ENCODE results near the gene CARMIL1. TPM values are rescaled to one million over a fixed set of nuclear protein-coding genes. Genes with fewer than 3 reads are reported as not detected.
"Not testable (repeated sequence)": the region's sequence is repeated elsewhere in the genome, so short reads cannot be mapped to it uniquely, and the experiment has no call there.

Gene CARMIL1
- total RNA-seq, 1 donor from 2014 or later = 0.77 TPM

DNA sequence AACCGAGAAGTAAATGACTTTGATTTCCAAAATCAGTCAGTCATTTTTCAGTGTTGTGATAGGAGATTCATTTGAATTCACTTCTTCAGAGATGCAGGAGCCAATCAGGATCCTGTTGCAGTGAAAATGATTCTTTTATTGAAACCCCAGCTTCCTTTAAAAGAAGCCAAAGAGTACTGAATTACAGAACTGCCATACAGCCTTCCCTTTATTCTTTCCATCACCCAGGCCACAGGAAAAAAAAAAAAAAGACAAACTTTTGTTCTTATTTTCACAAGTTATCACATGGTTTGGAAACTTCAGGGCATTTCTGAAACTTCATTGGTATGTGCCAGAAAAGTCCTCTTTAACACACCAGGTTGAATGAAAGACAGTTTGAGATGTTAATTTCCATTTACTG is 1.8 kb upstream of the CARMIL1 start:
- no peak for DNase-seq (ENCODE audit: low read depth in 2 of 2)

DNA sequence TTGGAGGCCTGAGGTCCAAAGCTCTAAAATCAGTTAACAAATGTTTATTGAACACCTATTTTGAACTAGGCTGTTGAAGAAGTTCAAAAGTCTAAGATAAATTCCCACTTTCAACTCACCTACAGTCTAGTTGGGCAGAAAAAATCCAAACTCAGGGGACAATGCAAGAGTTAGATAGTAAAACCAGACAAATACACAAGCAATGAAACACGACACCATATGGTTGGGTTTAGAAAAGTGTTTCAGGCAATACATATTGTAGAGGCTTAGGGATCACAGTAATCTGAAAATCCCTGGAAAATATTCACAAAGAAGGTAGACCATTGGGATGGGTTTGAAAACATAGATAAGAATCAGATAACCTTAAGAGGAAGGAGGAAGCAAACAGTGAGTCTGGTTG is 1.3 kb upstream of the CARMIL1 start:
- no peak for DNase-seq (ENCODE audit: low read depth in 2 of 2)

DNA sequence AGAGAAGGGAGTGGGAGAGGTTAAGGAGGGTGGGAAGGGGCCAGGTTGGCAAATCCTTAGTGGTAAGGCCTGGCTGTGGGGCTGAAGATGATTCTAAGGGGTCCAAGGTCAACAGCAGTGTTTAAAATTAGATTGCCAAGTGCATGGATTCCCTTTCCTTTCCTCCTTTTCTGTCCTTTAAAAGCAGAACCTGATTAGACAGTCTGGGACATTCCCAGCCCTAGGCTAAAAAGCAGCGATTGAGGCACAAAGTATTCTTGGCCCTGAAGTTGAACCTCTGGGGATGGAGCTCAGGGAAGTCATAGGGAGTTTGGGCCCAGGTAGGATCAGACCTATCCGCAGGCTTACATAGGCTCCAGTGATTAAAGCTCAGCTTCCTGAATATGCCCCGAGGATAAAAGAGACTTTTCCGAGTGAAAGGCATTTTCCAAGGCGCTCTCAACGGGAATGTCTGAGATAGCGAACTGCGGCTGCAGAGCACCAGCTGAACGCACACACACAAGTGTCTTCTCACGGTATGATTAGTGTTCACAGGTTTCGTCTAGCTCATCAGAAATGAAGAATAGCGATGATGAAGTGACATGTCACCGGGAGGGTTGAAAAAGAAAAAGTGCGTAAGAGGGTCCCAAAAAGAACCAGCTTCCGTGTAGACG is 787 bp upstream of the CARMIL1 start:
- DNase-seq (ENCODE audit: low read depth in 2 of 2) = no peak

DNA sequence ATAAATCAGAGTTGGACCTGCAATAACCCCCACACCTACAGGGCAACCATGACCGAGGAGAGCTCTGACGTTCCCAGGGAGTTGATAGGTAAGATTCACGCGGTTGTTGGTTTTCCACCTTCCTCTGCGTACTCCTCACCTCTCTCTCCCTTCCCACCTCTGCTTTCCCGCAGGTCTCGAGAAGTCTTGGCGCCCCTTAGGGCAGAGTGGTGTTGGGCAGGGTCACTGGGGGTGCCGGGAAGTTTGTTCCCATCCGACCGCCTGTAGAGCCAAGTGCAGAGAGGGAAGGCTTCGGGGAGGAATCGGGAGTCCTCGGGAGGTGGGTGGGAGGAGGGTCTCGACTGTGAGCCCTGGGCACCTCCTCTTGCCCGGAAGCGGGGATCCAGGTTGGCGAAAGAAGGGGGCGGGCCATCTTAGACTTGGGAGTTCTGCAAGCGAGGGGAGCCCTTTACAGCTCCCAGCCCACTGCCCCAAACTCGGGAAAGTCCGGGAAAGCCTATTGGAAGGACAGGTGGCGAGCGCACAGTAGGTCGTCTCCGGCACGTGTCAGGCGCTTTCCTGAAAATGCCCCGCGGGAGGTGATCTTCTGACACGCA is 672 bp downstream of the CARMIL1 start:
- DNase-seq (ENCODE audit: low read depth in 2 of 2) = no peak

DNA sequence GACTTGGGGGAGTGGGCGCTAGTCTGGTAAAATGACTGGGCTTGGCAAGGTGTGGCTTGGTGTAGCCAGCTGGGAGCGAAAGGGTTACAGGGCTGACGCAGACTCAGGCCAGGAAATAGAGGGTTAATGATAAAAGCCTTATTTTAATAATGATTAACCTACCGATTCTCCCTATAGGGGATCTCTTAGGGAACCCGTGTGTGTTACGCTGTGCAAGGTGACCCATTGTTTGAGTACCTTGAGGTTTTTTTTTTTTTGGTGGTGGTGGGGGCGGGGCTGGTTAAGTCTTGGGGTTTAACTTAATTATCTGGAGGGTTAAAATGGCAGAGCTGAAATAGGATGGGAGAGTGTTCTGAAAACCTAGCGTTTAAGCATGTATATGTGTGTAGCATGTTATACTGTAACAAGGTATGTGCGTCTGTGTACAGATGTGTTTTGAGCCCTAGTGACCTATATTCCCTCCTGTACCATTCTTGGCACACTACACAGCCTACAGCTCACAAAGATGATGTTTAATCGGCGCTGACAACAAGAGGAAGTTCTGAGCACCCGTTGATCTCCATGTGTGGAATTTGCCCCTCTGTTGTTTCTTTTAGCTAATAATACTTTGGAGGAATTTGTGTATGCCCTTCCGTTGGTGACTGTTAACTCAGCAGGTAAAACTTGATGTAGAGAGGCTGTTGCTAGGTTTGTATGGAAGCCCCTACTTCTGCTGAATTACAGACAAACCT is 1.3 kb downstream of the CARMIL1 start:
- no peak for DNase-seq (ENCODE audit: low read depth in 2 of 2)

DNA sequence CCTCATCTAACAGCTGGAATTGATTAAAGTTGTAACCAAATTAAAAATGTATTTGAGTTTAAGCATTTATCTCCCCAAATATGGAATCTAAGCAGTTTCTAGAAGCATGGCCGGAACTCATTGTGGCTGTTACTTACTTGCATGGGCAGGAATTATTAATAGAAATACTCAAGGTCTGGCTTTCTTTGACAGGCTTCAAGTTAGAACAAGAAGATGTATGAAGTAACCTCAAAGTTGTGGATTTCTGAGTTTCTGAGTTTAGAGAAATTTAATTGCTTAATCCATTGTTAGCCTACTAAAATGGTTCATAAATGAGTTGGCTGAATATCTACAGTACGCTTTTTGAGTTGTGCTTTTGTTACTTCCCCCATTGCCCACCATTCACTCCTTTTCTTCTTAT is 7.7 kb downstream of the CARMIL1 start:
- DNase-seq (ENCODE audit: low read depth in 2 of 2) = no peak

DNA sequence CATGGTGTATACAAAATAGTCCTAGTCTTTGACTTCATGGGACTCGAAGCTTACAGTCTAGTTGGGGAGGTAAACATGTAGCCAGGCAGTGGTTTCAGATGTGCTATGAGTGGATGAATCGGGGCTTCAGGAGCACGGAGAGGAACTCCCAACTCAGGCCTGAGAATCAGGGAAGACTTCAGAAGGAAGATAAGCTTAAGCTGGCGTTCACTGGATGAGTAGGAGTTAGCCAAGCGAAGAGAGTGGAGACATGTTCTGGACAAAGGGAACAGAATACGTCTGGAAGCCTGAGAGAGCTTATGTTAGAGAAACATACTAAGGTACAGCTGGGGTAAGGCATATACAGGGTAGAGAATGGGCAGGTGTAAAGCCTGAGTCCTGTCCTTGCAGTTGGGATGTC is 8.8 kb downstream of the CARMIL1 start:
- DNase-seq (ENCODE audit: low read depth in 2 of 2) = no peak

DNA sequence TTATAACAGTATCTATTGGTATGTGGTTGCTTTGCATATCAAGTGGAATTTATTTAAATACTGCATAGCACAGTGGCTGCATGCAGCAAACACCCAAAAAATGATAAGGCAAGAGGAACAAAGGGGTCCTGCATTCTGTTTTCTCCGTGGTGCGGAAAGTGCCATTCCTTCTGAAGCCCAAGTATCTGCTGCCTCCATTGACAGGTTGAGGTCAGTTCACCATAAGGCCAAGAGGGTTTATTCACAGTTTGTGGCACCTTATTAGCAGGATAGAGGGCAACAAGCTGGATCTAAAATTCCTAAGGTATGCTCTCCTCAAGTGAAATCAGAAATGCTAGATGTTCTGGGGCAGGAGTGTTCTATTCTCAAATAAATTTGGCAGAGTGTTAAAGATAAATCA is 9.3 kb downstream of the CARMIL1 start:
- no peak for DNase-seq (ENCODE audit: low read depth in 2 of 2)

DNA sequence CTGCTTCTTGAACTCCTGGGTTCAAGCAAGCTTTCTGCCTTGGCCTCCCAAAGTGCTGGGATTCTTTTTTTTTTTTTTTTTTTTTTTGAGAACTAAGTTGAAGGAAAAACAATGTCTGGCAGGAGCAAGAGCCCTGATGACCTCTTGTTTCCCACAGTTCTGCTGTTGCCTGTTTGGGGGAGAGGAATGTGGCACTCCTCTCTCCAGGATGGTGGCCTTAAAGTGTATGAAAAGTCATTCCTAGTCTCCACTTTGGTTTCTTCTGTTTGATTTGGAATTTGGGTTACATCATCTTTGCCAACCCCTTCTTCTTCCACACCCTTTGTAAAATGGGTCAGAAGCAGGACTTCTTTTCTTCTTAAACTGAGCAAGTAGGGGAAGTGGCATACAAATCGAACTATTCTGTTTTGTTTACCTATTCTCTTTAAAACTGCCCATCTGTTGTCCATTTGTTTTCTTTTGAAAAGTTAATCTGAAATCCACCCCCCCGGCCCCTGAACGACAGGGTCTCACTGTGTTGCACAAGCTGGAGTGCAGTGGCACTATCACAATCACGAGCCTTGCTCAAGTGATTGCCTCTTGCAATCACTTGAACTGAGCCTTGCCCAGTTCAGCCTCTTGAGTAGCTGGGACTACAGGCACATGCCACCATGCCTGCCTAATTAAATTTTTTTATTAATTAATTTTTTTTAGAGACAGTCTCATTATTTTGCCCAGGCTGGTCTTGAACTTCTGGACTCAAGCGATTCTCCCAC is 11.3 kb downstream of the CARMIL1 start:
- DNase-seq (ENCODE audit: low read depth in 2 of 2) = no peak

DNA sequence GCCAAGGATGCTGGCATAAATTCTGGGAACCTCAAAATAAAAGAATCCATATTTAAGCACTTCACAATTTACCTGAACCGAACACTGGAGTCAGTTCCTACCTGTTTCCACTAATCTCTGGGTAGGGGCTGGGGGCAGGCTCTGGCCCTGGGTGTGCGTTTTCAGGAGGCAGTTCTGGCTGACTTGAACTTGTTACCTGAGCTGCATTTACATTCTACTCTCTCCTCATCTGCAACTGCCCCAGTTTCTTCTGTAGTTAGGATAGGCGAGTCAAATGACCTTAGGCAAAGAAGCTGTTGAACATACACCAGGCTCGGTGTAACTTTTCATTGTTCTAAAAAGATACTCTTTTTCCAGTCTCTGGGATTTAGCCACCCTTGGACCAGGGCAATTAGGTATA is 13.2 kb downstream of the CARMIL1 start:
- no peak for DNase-seq (ENCODE audit: low read depth in 2 of 2)

DNA sequence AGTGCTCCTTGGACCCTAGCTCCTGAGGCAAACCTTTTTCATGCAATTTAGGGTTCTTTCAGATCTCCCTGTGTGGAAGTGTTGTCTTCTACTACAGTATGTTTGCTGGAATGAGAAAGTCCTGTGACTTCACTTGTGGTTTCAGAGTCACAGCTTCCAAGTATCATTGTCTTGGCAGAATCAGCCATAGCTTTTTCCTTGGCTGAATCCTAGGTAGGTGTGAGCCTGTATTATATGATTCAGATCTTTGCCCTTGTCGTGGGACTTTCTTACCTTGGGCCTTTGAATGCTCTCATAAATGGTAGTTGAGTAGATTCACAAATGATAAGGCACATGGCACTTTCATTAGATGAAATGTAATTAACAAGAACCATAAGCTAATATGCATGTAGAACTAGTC is 16.5 kb downstream of the CARMIL1 start:
- no peak for DNase-seq (ENCODE audit: low read depth in 2 of 2)

DNA sequence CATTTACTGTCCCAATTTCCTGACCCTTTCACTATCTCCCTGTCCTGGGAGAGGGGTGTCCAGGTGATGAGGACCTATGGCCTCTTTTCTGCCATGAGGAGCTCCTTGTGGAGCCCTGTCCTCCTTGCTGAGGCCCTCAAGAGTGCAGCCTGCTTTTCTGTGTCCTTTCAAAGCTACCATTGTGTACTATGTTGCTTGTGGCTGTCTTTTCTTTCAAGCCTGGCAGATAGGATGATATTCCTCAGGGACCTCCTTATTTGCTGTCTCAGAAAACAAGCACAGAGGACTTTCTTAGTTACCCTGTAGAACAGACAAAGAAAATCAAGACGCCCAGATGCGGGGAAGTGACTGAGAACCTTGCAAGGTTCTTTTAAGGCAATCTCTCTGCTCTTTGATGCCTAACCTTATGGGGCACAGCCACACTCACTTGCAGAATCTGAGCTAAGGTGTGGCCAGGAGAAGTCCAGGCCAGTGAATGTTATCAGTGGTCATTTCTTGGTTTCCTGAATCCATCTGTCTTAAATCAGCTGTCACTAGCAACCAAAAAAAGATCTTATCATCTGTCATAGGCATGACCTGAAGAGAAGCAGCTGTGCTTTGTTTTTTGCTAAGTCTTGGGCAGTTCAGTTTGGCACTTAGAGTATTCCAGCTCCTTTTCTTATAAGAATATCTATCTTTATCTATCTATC is 17.2 kb downstream of the CARMIL1 start:
- no peak for DNase-seq (ENCODE audit: low read depth in 2 of 2)

DNA sequence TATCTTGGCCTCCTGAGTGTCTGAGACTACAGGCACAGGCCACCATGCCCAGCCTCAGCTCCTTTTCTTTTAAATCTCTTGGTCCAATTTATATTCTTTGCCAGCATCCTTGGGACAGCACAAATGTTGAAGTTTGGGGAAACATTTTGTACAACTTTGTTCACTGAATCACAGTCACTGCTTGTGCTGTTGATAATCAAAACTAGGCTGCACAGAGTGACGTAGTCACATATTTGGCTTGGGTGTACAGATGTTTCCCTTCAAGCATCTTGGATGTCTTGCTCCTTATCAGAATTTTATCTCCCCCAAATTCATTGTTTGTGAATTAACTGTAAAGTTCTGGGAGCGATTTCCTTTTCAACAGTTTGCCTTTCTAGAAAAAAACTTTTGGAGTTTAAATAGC is 17.9 kb downstream of the CARMIL1 start:
- no peak for DNase-seq (ENCODE audit: low read depth in 2 of 2)

DNA sequence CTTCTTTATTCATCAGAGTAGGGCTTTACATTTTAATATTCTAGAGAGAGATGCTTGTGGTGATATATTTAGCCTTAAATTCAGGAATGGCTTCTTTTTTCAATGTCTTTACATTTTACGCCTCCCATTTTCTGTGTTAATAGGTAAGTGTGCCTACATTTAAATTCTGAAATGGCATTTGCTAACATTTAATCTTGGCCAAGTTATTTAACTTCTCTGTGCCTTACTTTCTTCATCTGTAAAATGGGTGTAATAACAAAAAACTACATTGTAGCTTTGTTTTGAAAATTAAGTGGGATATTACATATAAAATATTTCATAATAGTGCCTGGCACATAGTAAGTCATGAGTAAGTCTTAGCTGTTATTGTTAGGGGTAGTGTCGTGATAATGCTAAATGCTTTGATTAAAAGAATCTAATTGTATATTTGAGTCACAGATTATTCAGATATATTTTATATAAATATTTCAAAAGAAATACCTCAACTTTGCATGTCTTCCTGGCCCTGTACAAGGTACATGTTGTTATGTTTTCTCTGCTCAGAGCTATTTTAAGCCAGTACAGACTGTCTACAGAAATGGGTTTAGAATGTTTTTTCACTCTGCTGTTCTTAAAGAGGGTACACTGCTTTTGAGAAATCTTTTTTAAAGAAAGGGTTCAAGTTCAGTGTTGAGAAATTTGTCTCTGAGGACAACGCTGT is 18.8 kb downstream of the CARMIL1 start:
- DNase-seq (ENCODE audit: low read depth in 2 of 2) = no peak

DNA sequence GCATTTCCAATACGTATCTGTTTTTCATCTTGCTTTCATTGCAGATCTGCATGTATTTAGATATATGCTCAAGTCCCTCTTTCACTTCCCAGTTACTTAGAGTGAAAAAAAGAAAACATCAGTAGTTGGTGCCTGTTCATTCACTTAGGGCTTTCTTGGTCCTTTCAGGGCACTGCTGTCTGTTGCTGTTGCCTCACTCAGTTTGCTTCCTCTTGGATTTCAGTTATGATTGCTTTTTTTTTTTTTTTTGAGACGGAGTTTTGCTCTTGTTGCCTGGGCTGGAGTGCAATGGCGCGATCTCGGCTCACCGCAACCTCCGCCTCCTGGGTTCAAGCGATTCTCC is 19.3 kb downstream of the CARMIL1 start:
- not testable (repeated sequence) for DNase-seq (ENCODE audit: low read depth in 2 of 2)

DNA sequence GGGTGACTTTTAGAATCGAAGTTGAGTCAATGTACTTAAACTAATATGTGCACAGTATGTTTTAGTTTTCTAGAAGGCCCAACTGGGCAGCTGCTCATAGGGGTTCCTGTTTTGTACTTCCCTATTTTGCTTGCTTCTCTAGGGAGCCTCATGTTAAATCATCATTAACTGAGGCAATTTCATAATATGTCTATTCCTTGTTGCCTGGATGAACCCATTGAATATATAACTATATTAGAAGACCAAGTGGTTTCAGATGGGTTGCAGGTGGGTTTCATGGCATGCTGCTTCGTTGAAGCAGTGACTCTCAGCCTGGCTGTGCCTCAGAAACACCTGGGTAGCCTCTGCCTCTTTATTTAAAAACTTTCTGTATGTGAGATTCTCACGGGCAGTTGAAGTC is 22.2 kb downstream of the CARMIL1 start:
- DNase-seq (ENCODE audit: low read depth in 2 of 2) = no peak

DNA sequence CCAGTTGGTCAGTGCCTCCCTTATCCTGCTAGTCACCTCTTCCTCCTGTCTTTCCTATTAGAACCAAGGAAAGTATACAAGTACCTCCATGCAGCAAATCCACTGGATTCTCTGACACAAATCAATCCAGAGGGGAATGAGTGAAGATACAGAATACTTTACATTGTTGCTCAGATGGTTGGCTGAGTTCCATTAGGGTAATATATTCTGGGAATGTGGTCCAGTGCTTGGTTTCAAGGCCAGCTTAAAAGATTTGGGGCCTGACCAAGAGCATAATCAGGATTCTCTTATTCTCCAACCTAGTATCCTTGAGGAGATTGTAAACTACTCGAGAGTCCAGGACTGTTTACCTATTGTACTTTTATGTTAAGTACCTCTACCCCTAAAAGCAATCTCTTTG is 23.0 kb downstream of the CARMIL1 start:
- DNase-seq (ENCODE audit: low read depth in 2 of 2) = no peak

DNA sequence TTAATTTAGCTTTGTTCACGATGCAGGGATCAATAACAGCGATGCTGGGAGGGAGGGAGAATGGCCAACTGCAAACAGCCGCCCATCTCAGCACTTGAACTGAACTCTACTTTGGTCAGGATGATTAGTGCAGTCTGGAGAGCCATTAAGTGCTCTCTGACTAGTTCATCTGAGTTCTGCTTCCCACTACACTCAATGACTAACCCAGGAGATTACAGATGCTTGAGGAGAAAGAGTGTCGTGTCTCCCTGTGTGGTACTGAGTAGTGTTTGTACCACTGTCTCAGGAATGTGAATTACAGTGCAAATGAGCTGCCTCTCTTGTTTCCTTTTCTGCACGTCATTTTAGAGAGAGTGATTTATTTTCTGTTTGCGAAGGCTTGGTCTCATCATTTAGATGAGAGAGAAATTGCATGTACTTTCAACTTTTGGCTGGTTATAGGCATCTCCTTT is 23.5 kb downstream of the CARMIL1 start:
- no peak for DNase-seq (ENCODE audit: low read depth in 2 of 2)

DNA sequence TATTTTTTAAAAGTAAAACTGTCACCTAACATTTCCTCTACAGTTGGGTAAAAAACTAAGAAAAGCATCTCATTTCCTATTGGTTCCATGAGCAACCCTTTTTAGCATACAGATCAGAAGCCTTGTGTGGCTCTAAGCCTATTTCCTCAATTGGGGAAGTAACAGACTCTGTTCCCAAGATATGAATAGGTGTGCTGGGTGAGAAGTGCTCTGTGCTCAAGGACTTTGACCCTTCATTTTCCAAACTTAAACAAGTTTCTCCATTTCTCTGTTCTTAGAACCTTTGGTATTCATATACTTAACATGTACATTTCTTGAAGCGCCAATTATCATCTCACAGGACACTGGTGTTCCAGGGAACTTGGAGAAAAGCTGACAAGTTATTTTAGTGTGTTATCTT is 24.1 kb downstream of the CARMIL1 start:
- DNase-seq (ENCODE audit: low read depth in 2 of 2) = no peak

DNA sequence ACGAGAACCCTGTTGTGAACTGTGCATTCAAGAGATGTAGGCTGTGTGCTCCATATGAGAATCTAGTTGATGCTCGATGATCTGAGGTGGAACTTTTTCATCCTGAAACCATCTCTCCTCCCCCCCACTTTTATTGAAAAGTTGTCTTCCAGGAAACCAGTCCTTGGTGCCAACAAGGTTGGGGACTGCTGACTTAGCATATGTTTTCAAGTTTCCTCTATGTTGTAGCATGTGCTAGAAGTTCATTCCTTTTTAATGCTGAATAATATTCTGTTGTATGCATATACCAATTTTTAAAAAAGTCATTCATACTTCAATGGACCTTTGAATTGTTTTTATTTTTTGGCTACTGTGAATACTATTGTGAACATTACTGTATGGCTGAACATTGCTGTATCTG is 27.2 kb downstream of the CARMIL1 start:
- no peak for DNase-seq (ENCODE audit: low read depth in 2 of 2)

DNA sequence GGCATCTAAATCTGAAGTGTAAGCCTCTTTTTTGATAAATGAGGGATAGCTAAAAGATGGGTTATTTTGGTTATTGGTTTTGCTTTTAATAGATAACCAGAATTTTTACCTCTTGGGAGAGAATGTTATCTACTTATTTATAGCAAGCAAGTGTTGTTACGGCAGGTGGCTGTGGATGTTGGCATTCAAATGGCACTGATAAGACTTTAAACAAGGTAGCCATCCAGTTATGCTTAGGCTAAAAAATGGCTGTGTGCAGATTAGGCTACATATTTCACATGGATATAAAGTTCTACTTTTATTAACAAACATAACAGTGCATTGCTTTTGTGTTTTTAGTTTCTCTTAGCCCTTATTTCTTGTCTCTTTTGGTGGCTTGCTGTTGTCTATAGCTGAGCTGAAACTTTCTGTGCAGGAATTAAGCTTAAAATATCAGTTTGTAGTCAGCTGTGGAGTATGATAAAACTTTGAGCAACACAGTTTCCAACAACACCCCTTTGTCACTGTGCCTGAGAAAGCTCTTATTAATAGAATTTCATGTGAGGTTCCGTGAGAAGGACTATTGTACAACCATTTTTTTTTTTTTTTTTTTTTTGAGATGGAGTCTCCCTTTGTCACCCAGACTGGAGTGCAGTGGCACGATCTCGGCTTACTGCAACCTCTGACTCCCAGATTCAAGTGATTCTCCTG is 28.8 kb downstream of the CARMIL1 start:
- no peak for DNase-seq (ENCODE audit: low read depth in 2 of 2)

Data from dermis microvascular lymphatic vessel endothelial cell (primary cell).